Activated CD4-positive, alpha-beta T cell treated with anti-CD3 and anti-CD28 coated beads, Interleukin-2, amount 50 U/mL, for 48 hours (primary cell): ENCODE results near the gene OR56A1.
"Not testable (repeated sequence)": the region's sequence is repeated elsewhere in the genome, so short reads cannot be mapped to it uniquely, and the experiment has no call there.

Experiments used
- DNase-seq, 2 experiments: peaks; one replicate each; pipeline ENCODE4 v3.0.0-alpha.2; 2020

OR56A1 gene, protein sequence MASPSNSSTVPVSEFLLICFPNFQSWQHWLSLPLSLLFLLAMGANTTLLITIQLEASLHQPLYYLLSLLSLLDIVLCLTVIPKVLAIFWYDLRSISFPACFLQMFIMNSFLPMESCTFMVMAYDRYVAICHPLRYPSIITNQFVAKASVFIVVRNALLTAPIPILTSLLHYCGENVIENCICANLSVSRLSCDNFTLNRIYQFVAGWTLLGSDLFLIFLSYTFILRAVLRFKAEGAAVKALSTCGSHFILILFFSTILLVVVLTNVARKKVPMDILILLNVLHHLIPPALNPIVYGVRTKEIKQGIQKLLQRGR

DNA sequence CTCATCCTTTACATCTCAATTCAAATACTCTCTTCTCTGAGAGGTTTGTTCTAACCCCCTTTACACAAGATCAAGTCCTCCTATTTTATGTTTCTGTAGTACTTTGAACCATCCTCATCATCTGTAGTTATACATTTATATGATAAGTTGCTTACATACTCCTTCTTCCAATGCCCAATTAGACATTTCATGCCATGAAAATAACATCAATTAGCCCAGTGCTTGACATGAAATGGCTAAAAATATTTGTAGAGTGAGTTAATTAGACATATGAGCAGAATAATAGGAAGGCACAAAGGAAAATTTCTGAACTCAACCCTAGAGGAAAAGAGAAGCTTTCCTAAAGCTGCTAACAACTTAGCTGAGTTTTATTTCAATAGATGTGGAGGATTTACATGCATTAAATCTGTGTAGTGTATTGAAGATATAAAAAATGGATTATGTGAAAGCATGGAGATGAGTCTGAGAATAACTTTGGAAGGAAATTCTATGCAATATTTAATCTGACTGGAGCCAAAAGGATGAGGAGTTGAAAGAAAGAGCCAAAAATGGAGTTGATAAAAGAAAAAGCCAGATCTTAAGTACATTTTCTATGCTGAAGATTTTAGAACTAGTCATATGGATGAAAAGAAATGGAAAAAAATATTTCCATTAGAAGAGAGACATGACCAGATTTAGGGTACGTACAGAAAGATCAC lies at the start of gene OR56A1:
Gene OR56A1, minus strand, starts transcription at position 51 of the 698 bp plus-strand sequence. CDS start 3,066 bp downstream, outside the sequence.
- no peak for DNase-seq

DNA sequence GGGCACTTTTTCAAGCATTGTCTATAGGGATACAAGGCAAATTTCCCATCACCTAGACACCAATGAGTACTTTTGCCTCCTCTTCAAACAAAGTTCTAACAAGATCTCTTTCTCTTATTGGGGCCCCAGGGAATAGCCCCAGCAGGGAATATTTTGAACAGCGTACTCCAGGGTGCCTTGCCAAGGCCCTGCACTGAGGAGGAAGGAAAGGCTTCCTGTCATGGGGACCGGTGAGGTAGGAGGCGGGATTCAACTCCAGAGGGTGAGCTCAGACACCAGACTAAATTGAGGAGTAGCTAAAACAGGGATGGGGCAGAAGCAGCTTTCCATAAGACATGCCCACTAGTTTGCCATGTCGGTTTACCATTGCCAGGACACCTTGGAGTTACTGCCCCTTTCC lies 48.9 kb upstream of the OR56A1 start:
- DNase-seq = no peak

DNA sequence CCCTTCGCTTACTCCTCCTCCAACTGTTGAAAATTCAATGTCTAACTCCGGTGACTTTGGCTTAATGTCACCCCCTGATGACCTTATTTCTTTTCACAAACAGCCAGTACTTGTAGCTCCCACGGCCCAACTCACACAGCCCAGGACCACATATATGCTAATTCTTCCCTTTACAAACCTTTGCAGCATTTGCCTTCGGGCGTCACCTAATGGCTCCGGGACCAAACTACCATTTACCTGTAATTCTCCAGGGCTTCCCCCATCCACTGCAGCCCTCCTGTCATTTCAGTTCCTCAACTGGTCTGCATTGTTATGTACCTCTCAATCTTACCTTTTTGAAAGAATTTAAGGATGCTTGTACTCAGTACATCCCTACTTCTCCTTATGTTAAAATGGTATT lies 47.2 kb upstream of the OR56A1 start:
- no peak for DNase-seq

DNA sequence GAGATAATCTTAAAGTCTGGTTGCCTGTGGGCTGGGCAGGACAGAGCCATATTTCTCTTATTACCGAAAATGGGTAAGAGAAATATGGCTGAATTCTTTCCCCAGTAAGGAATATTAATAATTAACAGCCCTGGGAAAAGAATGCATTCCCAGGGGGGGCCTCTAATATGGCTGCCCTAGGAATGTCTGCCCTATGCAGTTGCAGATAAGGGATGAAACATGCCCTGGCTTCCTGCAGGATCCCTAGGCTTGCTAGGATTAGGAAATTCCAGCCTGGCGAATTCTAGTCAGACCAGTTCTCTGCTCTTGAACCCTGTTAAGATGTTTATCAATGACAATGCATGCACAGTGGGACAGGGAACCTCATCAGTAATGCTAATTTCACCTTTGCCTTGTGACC lies 45.9 kb upstream of the OR56A1 start:
- DNase-seq = not testable (repeated sequence)

DNA sequence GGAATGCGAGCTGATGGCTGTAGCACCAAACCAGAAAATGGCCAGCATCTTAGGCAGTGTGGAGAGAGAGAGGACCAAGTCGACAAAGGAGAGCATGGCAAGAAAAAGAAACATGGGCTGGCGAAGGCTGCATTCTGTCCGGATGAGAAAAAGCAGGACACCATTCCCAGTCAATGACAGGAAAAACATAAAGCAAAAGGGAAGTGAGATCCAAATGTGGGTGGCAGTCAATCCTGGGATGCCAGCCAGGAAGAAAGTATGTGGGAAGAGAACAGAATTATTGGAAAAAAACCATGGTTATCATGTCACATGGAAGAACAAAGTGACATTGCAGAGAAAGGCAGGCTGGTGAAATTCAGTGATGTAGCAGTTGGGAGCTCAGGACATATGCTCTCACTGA lies 36.9 kb upstream of the OR56A1 start:
- no peak for DNase-seq

DNA sequence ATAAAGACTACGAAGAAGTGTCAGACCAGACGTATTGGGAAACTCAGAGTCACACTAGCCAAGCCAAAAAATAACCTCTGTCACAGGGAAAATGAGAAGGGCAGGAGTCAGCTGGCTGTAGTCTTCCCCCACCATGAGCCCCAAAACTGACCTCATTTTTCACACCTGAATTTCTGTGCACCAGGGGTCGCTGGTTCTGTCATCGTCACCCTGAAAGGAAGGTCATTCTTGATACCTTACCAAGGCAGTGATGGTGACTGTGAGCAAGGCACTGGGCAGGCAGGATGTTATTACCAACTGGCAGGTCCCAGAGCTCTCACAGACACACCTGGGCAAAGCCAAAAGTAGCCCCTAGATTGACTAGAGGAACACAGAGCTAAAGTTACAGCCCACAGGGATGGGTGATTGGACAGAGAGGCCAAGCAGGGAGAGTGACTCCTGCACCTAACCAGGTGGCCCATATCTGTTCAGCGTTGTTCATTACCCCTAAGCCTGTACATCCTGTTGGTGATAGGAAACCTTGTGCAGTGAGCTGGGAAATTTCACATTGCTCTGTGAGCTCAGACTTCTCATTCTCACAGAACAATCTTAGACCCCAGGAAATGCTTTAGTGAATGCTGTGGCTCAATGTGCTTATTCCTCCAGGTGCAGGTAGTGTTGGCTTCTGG lies 32.3 kb upstream of the OR56A1 start:
- DNase-seq = no peak

DNA sequence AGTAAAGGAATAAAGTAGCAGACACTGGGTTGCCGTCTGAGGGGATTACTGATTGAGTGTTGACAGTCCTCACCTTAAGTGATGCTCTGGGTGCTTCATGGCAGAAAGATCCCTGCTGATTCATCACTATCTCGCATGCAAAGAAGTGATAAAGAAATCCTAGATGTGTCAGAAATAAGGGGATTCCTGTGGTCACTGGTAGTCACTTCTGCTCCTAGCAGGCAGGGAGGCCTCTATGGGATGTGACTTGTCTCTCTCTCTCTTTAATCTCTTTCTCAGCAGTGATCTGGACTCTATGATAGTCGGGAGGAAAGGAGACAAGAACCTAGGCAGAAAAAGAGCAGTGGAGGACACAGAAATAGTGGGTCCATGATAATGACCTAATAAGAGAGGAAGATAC lies 30.9 kb upstream of the OR56A1 start:
- no peak for DNase-seq

DNA sequence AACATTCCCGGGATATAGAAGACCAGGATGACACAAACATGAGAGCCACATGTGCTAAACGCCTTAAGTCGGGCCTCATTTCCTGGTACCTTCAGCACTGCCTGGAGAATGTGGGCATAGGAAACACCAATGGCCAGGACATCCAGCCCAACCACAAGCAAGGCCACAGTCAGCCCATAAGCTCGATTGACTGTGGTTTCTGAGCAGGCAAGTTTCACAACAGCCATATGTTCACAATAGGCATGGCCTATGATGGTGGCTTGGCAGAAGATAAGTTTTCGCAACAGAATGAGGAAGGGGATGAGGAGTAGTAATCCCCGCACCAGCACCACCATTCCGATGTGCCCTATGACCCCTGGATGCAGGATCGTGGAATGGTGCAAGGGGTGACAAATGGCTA lies 26.9 kb upstream of the OR56A1 start:
- DNase-seq = no peak

DNA sequence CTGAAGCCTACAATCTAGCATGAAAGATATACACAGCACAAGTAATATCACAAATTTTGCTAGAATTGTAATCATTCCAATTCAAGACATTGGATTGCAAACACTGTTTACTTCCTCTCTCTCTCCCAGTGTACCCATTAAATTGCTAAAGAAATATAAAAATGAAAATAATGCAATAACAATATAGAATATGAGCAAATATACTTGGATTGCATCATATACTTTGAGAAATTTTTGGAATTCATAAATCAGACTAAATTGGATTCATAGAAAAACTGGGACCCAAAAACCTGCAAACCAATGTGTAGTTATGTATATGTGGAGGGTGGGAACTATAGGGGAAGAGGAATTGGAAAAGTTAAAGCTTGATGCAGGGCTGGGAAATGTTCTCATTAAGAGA lies 25.0 kb upstream of the OR56A1 start:
- no peak for DNase-seq

DNA sequence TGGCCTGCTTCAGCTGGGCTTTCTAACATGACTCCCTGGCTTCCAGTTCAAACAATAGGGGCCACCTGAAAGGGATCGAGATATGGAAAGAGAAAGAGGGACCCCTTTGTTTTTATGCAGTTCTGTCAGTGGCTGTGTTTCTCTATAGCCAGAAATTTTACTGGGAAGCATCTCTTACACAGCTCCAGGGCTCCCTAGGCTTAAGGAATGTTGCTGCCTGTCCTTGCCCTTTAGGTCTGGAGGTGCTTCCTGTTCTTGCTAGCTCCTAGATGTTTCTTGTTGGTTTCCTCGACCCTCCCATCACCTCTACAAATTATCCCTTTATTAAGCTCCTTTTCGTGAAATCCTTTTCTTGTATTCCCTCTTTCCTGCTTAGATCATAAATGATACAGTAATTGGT lies 21.8 kb upstream of the OR56A1 start:
- DNase-seq = no peak

DNA sequence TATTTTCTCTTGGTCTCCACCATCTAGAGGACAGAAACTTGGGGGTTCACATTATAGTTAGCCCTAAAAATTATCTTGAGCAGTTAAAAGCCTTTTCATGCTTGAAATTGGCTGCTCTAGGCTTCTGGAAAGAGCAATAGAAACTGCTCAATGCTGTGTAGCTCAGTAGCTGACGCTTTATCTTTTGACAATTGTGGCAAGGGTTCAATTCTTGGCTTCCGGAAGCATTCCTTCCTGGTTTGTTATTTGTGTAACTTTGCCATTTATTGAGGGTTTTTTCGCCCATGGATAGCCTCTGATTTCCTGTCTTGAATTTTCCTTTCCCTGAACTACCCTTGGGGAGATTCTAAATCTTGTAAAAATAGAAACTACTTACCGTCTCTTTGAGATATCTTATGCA lies 10.3 kb upstream of the OR56A1 start:
- no peak for DNase-seq

DNA sequence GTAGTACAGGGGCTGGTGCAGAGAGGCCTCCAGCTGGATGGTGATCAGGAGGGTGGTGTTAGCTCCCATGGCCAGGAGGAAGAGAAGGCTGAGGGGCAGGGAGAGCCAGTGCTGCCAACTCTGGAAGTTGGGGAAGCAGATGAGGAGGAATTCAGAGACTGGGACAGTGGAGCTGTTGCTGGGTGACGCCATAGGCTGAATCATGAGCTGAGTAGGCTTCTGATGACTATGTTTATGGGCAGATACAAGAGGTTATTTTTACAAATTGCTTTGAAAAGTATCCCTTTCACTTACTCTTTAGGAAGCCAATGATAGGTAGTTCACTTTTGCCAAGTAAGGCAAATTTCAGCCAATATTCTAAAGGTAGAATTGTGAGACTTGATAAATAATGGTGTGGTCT lies 3.1 kb downstream of the OR56A1 start:
- DNase-seq = no peak

DNA sequence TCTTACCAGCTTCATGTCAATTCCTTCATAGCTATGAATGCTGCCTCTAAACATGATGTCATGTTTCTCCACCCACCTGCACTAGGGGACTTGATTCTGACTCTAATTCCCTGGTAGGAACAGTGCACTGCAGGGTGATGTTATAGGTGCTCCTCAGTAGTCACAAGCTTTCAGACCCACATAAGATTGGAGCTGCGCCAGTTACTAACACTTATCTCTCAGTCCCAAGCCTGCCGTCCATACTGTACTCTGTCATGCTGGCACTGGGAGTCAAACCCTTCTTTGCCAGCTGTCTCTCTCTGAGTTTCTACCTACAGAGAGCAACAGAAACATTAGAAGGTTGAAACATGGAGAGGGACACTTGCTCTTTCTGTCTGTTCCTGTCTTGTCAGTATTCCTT lies 5.5 kb downstream of the OR56A1 start:
- DNase-seq = no peak

DNA sequence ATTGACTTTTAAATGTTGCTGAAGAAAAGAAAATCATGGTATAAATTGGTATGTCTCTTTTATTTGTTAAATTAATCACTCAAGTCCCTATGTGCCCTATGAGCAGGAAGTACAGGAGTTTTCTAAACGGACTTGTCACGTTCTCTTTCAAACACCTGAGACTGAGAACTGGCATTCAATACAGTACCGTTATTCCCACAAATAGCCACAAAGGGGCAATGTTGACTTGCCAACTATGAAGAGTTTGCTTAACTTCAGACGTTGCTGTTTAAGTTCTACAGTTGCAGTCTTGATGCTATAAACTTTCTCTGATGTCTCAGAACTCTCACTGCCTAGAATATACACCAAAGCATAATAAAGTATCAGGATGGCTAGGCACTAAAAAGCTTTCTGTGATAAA lies 7.6 kb downstream of the OR56A1 start:
- no peak for DNase-seq

DNA sequence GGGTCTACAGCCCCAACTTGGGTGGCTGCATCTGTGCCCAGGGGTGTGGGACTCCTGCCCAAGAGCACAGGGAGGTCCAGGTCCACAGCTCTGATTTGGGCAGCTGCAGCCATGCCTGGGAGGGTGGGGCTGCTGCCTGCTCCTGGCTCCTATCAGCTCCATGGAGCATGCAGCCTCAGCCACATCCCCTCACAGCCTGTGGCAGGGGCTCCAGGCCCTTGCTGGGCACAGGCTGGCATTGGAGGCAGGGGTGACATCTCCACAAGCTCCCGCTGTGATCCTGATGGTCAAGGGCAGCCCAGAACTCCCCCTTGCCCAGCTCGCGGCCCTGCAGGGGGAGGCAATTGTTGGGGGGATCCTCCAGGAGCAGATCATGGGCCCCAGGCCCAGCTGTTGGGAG lies 17.5 kb downstream of the OR56A1 start:
- DNase-seq = no peak

DNA sequence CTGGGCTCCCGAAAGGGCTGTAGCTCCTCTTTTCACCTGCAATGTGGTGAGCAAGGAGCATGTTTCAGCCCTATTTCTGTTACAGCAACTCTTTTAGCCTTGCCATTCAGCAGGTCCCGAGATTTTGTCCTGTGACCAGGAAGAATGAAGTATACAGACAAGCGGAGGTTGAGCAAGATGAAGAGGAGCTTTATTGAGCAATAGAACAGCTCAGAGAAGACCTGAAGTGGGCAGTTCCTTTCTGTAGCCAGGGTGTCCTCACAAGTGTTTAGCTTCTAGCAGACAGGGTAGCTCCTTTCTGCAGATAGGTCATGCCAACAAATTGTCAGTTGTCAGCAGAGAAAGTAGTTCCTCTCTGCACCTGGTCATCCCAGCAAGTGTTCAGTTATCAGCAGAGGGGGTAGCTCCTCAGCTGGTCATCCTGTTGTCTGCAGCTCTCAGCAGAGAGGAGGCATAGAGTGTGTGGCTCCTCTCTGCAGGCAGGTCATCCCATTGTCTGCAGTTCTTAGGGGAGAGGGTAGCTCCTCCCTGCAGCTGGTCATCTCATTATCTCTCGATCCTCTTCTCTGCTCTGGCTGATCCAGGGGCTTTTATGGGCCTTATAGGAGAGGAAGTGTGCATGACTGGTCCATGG lies 18.4 kb downstream of the OR56A1 start:
- no peak for DNase-seq

DNA sequence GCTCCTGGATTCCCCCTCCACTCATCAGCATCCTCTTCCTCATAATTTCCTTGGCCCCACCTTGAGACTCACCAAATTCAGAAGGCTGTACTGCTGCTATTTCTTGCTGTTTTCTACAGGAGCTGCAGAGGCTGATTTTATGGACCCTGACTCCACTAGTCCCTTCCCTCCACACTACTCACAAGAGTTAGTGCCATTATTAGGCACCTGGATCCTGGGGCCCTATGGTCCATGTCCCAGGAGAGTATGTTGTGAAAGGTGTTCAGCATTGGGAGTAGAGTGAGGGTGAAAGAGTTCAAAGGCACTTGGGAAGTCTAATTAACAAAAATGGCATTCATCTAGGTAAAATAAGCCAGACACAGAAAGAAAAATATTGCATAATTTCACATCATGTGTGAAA lies 23.7 kb downstream of the OR56A1 start, which contains the start of gene OR56A4:
Gene OR56A4, minus strand, starts transcription at position 101 of the 400 bp plus-strand sequence. CDS start 3,954 bp downstream, outside the sequence.
- no peak for DNase-seq

DNA sequence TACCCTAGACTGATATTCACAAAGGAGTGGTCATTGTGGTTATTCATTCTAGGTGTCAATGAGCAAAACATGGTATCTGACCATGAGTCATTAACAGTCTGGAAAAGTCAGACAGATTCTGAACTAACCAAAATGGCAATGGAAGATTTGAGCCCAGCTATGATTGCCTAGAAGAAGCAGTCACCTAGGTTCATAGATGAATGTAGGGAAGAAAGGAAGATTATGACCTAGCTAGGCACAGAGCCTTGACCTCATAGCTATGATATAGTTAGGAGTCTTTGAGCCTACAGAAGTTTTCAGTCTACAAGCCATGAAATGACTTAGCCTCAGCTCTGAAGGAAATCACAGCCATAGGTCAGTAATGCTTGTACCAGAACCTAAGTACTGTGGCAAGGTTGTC lies 24.2 kb downstream of the OR56A1 start:
- DNase-seq = no peak

DNA sequence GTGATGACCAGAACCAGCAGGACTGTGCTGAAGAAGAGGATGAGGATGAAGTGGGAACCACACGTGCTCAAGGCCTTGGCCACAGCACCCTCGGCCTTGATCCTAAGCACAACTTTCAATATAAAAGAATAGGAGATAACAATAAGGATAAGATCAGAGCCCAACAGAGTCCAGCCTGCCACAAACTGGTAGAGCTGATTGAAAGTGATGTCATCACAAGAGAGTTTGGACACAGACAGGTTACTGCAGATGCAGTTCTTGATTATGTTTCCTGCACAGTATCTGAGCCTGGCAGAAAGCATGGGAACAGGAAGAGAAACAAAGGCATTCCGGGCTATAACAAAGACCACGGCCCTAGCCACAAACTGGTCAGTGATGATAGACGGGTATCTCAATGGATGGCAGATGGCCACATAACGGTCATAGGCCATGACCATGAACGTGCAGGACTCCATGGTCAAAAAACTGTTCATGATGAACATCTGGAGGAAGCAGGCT lies 28.3 kb downstream of the OR56A1 start:
- no peak for DNase-seq

DNA sequence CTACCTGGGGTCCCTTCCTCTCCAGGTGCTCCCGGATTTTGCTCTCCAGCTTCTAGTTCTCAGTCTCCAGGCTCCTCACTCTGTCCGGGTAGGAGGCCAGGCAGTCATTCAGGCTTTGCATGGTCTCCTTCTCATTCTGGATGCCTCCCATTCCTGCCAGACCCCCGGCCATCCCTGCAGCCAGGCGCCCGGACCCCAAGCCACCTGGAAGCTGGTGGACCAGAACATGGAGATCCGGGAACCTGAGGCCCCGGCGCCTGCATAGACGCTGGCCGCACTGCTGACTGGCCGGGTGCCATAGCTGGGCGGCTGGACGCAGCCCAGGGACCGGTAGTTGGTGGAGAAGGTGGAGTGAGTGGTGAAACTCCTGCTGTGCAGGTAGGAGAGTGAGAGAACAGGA lies 35.8 kb downstream of the OR56A1 start:
- no peak for DNase-seq

DNA sequence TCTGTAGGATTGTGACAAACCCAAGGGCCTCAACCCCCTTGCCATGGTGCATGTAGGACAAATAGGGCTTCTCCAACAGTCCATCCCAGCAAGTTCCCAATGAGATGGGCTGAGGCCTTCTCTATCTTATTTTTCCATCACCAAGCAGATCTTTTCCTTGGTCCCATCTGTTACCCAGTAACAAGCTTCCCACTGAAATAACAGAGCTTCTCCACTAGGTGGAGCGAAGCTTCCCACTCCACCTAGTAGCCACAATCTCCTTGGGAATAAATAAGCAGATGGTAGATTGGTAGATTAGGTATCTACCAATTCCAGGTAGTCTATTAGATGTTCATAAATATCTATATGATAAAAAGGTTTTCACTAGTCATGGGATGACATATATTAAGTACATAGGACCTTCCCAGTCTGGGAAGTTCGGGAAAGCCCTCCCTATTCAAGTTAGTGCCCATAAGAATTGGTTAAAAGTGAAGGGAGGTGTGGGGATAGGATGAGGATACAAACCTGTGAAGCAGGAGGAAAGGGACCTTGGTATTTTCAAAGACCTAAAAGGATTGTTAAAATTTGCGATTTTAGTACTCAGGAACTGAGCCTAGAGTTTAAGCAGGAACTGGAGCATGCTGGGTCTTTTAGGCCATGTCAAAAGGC lies 37.8 kb downstream of the OR56A1 start:
- no peak for DNase-seq

DNA sequence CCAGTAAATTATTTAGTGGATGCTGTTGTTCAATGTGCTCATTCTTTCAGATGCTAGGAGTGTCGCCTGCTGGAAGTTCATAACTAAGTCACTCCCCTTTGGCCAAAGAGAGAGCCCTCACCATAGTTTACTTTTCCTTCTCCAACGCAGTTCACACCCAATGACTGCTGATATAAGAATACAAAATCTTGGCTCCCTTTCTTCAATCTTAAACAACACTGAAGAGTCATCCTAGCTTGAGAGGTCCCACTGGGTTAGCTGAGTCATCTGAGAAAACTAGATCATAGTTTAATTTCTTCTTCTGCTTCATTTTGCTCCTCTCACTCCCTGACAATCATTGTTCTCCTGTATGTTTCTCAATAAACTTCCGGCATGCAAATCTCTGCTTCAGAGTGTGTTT lies 38.4 kb downstream of the OR56A1 start:
- no peak for DNase-seq

DNA sequence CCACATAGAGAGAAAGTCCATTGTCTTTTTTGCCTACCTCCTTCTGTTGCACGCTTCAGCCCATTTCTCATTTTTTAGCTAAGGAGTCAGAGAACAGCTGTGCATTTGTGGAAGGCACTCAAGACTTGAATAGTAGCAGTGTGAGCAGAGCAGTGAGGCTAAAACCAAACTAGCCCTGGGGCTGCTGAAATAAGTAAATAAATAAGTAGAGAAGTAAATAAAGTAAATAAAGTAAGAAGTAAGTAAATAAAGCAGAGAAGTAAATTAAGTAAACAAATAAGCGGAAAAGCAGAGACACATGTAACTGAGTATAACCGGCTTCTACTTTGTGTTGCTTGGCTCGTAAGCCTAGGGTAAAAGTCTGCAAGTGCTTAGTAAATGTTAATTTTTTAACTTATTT lies 41.4 kb downstream of the OR56A1 start:
- DNase-seq = no peak
